Measurements from ENCODE around the gene COL4A6.

Gene COL4A6

GRCh38 chrX:108130889-108131288 is 307.3 kb downstream of the COL4A6 start:
- DNase-seq (ENCODE audit: low read depth), result no peak
- H3K4me3 ChIP-seq (ENCODE audit: low read length), result no peak overlapping the region
- no peak for TF ChIP-seq CTCF (IDR thresholded peaks at IDR 0.05; ENCODE audit: insufficient read depth, low read depth, low read length, missing control alignments)

- H3K4me3 ChIP-seq (ENCODE audit: low read length), result no peak overlapping the region
- no peak for DNase-seq (ENCODE audit: low read depth)
- no peak for TF ChIP-seq CTCF (IDR thresholded peaks at IDR 0.05; ENCODE audit: insufficient read depth, low read depth, low read length, missing control alignments)
These were observed 311.1 kb downstream of the COL4A6 start for GRCh38 chrX:108127152-108127551.

GRCh38 chrX:108126661-108127060 is 311.6 kb downstream of the COL4A6 start:
- no peak for TF ChIP-seq CTCF (IDR thresholded peaks at IDR 0.05; ENCODE audit: insufficient read depth, low read depth, low read length, missing control alignments)
- DNase-seq (ENCODE audit: low read depth), result no peak
- no peak overlapping the region for H3K4me3 ChIP-seq (ENCODE audit: low read length)

GRCh38 chrX:108123591-108124366 is 314.4 kb downstream of the COL4A6 start:
- peak; percentile 6 for DNase-seq (ENCODE audit: low read depth)
- no peak for TF ChIP-seq CTCF (IDR thresholded peaks at IDR 0.05; ENCODE audit: insufficient read depth, low read depth, low read length, missing control alignments)
- H3K4me3 ChIP-seq (ENCODE audit: low read length), result no peak overlapping the region

- no peak for TF ChIP-seq CTCF (IDR thresholded peaks at IDR 0.05; ENCODE audit: insufficient read depth, low read depth, low read length, missing control alignments)
- DNase-seq (ENCODE audit: low read depth), result peak; percentile 76
- H3K4me3 ChIP-seq (ENCODE audit: low read length), result no peak overlapping the region
These were observed 315.5 kb downstream of the COL4A6 start for GRCh38 chrX:108122748-108123147.

- no peak overlapping the region for H3K4me3 ChIP-seq (ENCODE audit: low read length)
- TF ChIP-seq CTCF (IDR thresholded peaks at IDR 0.05; ENCODE audit: insufficient read depth, low read depth, low read length, missing control alignments), result no peak
- no peak for DNase-seq (ENCODE audit: low read depth)
These were observed 316.9 kb downstream of the COL4A6 start for GRCh38 chrX:108121291-108121690.

- no peak overlapping the region for H3K4me3 ChIP-seq (ENCODE audit: low read length)
- TF ChIP-seq CTCF (IDR thresholded peaks at IDR 0.05; ENCODE audit: insufficient read depth, low read depth, low read length, missing control alignments), result no peak
- no peak for DNase-seq (ENCODE audit: low read depth)
These were observed 320.2 kb downstream of the COL4A6 start for GRCh38 chrX:108117988-108118387.
